ENCODE data around the gene NUP107.

DNA sequence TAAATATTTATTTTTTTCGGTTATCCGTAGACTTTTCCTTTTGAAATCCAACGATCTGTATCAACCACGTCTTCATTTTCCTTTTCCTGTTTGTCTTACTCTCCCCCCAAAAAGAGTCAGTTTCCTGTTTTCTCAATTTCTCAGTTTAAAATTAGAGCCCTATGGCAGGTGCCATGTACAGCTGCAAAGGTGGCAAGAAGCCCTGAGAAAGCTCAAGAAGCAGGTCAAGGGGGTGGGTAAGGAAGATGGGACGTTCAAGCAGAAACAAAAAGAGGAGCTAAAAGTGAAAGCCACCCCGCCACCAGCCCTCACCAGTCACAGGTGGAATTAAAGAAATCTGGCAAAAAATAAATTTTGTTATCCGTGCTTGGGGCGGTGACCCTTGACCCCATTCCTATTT, 85.9 kb downstream of the NUP107 start:
- TF ChIP-seq, protein P1, sequence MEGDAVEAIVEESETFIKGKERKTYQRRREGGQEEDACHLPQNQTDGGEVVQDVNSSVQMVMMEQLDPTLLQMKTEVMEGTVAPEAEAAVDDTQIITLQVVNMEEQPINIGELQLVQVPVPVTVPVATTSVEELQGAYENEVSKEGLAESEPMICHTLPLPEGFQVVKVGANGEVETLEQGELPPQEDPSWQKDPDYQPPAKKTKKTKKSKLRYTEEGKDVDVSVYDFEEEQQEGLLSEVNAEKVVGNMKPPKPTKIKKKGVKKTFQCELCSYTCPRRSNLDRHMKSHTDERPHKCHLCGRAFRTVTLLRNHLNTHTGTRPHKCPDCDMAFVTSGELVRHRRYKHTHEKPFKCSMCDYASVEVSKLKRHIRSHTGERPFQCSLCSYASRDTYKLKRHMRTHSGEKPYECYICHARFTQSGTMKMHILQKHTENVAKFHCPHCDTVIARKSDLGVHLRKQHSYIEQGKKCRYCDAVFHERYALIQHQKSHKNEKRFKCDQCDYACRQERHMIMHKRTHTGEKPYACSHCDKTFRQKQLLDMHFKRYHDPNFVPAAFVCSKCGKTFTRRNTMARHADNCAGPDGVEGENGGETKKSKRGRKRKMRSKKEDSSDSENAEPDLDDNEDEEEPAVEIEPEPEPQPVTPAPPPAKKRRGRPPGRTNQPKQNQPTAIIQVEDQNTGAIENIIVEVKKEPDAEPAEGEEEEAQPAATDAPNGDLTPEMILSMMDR (IDR thresholded peaks at IDR 0.05; ENCODE audit: low read depth, low read length, poor library complexity, severe bottlenecking) = no peak
- no peak for TF ChIP-seq EZH2phosphoT487 (IDR thresholded peaks at IDR 0.05; ENCODE audit: borderline replicate concordance, low read length)

All from DOHH2 (cell line).